GM03348 (cell line): ENCODE results near the gene ENOPH1.
"Not testable (repeated sequence)": the region's sequence is repeated elsewhere in the genome, so short reads cannot be mapped to it uniquely, and the experiment has no call there.

Source experiments
- DNase-seq: peaks from one replicate; pipeline ENCODE4 v3.0.0; 2012; ENCODE audit warnings: low spot score

Gene ENOPH1

GRCh38 chr4:82430193-82430963 is at the start of gene ENOPH1, which contains the start of gene HNRNPDL:
Gene ENOPH1 (plus strand): TSS chr4:82430590. CDS start chr4:82430830, 240 bp downstream.
Gene HNRNPDL (minus strand): TSS chr4:82430462. CDS start chr4:82429690, 772 bp downstream.
- DNase-seq = peak; percentile 98

- DNase-seq = no peak
Observed at GRCh38 chr4:82380831-82381230, 49.6 kb upstream of the ENOPH1 start.

GRCh38 chr4:82381235-82381634 is 49.2 kb upstream of the ENOPH1 start:
- no peak for DNase-seq

GRCh38 chr4:82381661-82382296 is 48.6 kb upstream of the ENOPH1 start:
- no peak for DNase-seq

GRCh38 chr4:82382751-82383150 is 47.6 kb upstream of the ENOPH1 start:
- no peak for DNase-seq

GRCh38 chr4:82386312-82386711 is 44.1 kb upstream of the ENOPH1 start:
- DNase-seq = not testable (repeated sequence)

GRCh38 chr4:82388405-82388804 is 42.0 kb upstream of the ENOPH1 start:
- no peak for DNase-seq

GRCh38 chr4:82390061-82390460 is 40.3 kb upstream of the ENOPH1 start:
- not testable (repeated sequence) for DNase-seq

GRCh38 chr4:82394896-82395295 is 35.5 kb upstream of the ENOPH1 start:
- no peak for DNase-seq

- no peak for DNase-seq
Observed at GRCh38 chr4:82397527-82397926, 32.9 kb upstream of the ENOPH1 start.

- no peak for DNase-seq
Observed at GRCh38 chr4:82398263-82398662, 32.1 kb upstream of the ENOPH1 start.

- no peak for DNase-seq
Observed at GRCh38 chr4:82401600-82401999, 28.8 kb upstream of the ENOPH1 start.

GRCh38 chr4:82402196-82402775 is 28.1 kb upstream of the ENOPH1 start:
- no peak for DNase-seq

- DNase-seq = no peak
Observed at GRCh38 chr4:82403725-82404124, 26.7 kb upstream of the ENOPH1 start.

- DNase-seq = not testable (repeated sequence)
Observed at GRCh38 chr4:82415061-82415460, 15.3 kb upstream of the ENOPH1 start.

- no peak for DNase-seq
Observed at GRCh38 chr4:82415922-82416365, 14.4 kb upstream of the ENOPH1 start.

GRCh38 chr4:82419451-82419850 is 10.9 kb upstream of the ENOPH1 start:
- DNase-seq = no peak

- DNase-seq = no peak
Observed at GRCh38 chr4:82421796-82422560, 8.4 kb upstream of the ENOPH1 start.

- DNase-seq = no peak
Observed at GRCh38 chr4:82422616-82423015, 7.8 kb upstream of the ENOPH1 start.

GRCh38 chr4:82423245-82424054 is 6.9 kb upstream of the ENOPH1 start:
- DNase-seq = no peak

GRCh38 chr4:82425478-82425877 is 4.9 kb upstream of the ENOPH1 start:
- DNase-seq = no peak
